DMS 273 (cell line): ENCODE measurements around the gene SLC39A11.
"Not testable (repeated sequence)": the region's sequence is repeated elsewhere in the genome, so short reads cannot be mapped to it uniquely, and the experiment has no call there.

ENCODE experiments used
- DNase-seq: peaks from one replicate; lab custom pipeline; 2025; ENCODE audit not compliant: unreplicated experiment; lab: John Stamatoyannopoulos, UW

The SLC39A11 gene

GRCh38 chr17:72928454-72929136, 163.9 kb downstream of the SLC39A11 start:
- no peak for DNase-seq

GRCh38 chr17:72927760-72928159, 164.7 kb downstream of the SLC39A11 start:
- DNase-seq: no peak

GRCh38 chr17:72927146-72927545, 165.3 kb downstream of the SLC39A11 start:
- DNase-seq: no peak

- no peak for DNase-seq
Measured at GRCh38 chr17:72926171-72926570, 166.3 kb downstream of the SLC39A11 start.

- no peak for DNase-seq
Measured at GRCh38 chr17:72924196-72924595, 168.3 kb downstream of the SLC39A11 start.

- no peak for DNase-seq
Measured at GRCh38 chr17:72922219-72922618, 170.3 kb downstream of the SLC39A11 start.

GRCh38 chr17:72921347-72922054, 171.0 kb downstream of the SLC39A11 start:
- DNase-seq: no peak

GRCh38 chr17:72920513-72920912, 172.0 kb downstream of the SLC39A11 start:
- no peak for DNase-seq

GRCh38 chr17:72916991-72917390, 175.5 kb downstream of the SLC39A11 start:
- no peak for DNase-seq

- no peak for DNase-seq
Measured at GRCh38 chr17:72915625-72916081, 176.8 kb downstream of the SLC39A11 start.

- DNase-seq: no peak
Measured at GRCh38 chr17:72913142-72913682, 179.3 kb downstream of the SLC39A11 start.

GRCh38 chr17:72906306-72906705, 186.2 kb downstream of the SLC39A11 start:
- no peak for DNase-seq

GRCh38 chr17:72903522-72903921, 189.0 kb downstream of the SLC39A11 start:
- DNase-seq: no peak

- DNase-seq: no peak
Measured at GRCh38 chr17:72901657-72902056, 190.8 kb downstream of the SLC39A11 start.

- DNase-seq: no peak
Measured at GRCh38 chr17:72901083-72901482, 191.4 kb downstream of the SLC39A11 start.

GRCh38 chr17:72900654-72900971, 191.9 kb downstream of the SLC39A11 start:
- DNase-seq: no peak

GRCh38 chr17:72898725-72899124, 193.8 kb downstream of the SLC39A11 start:
- peak; percentile 40 for DNase-seq

GRCh38 chr17:72896288-72896687, 196.2 kb downstream of the SLC39A11 start:
- DNase-seq: not testable (repeated sequence)

GRCh38 chr17:72891627-72892026, 200.9 kb downstream of the SLC39A11 start:
- no peak for DNase-seq

- DNase-seq: no peak
Measured at GRCh38 chr17:72890711-72891110, 201.8 kb downstream of the SLC39A11 start.

GRCh38 chr17:72887917-72888316, 204.6 kb downstream of the SLC39A11 start:
- DNase-seq: no peak

GRCh38 chr17:72887322-72887721, 205.2 kb downstream of the SLC39A11 start:
- no peak for DNase-seq
